Pons (tissue), 1 donor: Measurements from ENCODE around the gene PTPRM.
A peak's percentile ranks its signal among the peaks of the same experiment; 100 is the strongest.

Experiments
- DNase-seq: peaks from one replicate; pipeline ENCODE4 v3.0.0-alpha.2; 2016; ENCODE audit warnings: low spot score

PTPRM gene

DNA sequence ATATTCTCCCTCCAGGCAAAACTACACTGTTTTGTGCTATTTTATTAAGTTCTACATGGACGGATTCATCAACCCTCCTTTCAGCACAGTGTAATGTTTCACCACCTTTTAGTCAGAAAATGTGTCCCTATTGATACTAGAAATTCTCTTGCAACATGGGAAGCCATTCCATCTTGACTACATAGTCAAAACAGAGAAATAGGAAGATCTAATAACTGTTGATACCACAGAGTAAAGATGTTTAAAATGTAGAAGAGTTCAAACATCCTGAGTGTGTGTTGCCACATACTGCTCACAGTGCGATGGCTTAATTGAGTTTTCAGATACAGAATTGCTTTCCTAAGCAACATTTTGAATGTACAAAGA lies 549.9 kb downstream of the PTPRM start:
- no peak for DNase-seq

DNA sequence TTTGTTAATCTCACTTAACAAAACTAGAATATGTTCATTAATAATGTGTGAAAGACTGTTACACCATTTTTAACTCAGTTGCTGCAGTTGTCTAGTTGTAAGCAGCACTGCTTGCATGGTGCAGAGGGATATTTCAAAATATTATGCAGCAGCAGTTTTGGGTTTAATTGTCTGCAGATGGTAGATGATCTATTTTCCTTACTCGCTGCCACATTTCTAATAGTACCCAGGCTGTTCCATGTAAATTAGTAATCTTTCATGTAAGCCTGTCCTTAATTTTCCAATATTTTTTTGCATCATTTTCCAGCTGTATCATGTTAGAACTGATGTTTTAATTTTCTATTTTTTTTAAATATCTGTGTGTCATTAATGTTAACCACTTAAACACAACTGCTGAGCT lies 554.0 kb downstream of the PTPRM start:
- no peak for DNase-seq

DNA sequence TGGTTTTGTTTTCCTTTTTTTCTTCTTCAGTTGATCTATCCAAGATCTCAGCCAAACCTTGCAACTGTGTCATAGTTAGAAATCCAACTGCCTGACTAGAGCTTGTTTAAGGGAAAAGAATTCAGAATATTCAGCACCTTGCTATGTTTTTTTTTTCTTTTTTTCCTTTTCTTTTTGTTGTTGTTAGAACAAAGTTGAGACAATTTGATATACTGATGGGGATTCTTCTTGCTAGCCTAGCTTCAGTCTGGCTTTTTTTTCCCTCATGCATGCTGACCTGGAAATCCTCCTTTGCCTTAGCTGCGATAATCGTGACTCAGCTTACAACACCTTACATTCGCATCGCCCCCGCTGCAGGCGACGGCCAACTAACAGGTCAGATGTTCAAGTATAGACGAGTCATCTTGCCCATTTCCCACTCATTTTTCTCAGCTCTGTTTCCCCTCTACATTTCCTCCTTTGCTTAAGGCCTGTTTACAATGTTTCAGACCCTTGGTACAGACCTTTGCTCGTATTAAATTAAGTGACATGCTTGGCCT lies 554.9 kb downstream of the PTPRM start:
- no peak for DNase-seq

GRCh38 chr18:8124232-8125146 lies 557.4 kb downstream of the PTPRM start:
- no peak for DNase-seq

DNA sequence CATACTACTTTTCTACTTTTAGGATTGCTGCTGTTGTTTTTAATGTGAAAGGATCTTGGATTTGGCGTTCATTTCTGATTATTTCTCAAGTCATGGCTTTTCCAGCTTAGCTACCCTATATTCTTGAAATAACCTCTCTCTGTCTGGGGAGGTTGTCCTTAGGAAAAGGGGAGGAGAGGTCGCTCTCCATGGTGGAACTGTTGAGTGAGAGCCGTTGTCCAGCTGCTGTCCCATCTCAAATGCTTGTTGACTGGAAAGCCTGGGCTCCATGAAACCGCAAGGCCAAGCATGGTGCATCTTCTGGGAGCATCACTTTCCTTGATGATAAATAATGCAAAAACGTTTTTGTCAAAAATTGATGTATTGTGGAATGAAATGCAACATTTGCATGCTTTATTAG lies 563.0 kb downstream of the PTPRM start:
- DNase-seq: no peak

DNA sequence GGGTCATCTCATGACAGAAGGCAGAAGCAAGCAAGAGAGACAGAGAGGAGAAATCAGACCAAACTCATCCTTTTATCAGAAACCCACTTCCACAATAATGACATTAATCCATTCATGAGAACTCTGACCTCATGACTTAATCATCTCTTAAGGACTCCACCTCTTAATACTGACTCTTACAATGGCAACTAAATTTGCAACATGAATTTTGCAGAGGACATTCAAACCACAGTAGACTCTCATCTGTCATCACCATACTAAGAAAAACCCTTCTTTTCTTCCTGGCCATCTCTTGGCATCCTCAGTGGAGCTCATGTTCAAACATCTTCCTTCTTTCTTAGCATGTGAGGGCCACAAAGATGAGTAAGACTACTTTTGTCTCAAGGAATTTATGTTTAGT lies 565.9 kb downstream of the PTPRM start:
- DNase-seq: no peak

GRCh38 chr18:8133888-8134287 lies 566.8 kb downstream of the PTPRM start:
- DNase-seq: no peak

DNA sequence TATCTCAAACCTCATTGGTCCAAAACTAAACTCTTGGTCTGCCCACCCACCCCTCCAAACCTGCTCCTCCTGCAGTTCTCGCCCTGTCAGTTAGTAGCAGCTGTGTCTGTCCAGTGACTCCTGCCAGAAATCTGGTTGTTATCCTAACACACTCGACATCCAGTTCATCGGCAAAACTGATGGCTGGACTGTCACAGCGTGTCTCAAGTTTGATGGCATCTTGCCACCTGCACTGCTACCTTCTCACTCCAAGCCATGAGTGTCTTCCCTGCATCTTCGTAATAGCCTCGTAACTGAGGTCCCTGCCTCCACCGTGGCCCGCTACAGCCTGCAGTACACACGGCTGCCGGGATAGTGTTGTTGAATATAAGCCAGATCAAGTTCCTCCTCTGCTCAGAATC lies 572.0 kb downstream of the PTPRM start:
- no peak for DNase-seq

GRCh38 chr18:8139891-8140406 lies 572.8 kb downstream of the PTPRM start:
- DNase-seq: peak; percentile 14

DNA sequence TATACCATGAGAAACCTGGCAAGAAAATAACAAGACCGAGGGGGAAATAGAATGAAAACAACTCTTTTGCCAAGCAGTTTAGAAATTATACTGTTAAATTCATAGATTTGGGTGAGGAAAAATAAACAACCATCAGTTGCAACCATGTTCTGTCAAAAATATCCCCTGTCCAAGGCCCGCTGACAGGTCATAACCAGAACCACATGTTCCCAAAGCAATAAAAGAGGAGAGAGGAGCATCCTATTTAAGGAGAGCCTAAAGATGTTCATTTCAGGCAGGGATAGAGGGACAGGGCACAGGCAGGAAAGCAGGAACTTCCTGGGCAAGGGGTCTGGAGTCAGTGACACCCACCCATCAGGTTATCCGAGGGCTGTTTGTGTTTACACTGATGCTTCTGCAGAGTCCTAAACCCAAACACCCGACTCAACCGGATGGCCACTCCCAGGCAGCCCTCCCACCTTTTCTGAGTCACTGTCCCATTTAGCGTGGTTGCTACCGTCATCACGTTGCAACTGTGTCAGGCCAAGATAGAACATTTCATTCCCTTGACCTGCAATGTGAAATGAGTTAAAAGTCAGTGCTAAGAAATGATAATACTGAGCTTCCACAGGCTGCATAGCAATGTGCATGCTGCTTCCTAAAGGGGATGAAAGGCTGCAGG lies 573.9 kb downstream of the PTPRM start:
- no peak for DNase-seq

DNA sequence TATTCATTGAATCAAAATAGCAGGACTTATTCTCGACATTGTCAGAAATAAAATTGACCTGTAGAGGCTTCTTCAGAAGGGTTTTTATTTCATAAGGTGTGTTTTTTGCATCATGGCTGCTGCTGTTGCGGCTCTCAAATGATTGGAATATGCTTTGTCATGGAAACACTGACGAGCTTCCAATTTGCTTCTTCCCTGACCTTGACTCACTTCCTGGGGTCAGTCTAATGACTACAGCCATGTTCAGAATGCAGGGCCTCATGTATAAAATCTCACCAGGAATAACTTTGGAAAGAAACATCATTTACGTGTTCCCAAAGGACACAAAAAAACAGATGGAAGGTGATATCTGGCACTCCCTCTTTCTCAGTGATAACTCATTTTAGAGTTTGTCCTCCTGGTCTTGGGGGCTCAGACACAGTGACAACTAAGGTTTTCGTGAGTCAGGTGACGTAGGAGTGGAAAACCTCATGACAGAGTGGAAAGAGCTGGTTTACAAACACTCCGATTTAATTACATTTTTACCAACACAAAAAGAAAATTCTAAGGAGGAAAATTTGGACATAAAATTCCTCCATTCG lies 575.1 kb downstream of the PTPRM start:
- DNase-seq: no peak

GRCh38 chr18:8142932-8143331 lies 575.8 kb downstream of the PTPRM start:
- DNase-seq: no peak

GRCh38 chr18:8151181-8151580 lies 584.1 kb downstream of the PTPRM start:
- DNase-seq: no peak

DNA sequence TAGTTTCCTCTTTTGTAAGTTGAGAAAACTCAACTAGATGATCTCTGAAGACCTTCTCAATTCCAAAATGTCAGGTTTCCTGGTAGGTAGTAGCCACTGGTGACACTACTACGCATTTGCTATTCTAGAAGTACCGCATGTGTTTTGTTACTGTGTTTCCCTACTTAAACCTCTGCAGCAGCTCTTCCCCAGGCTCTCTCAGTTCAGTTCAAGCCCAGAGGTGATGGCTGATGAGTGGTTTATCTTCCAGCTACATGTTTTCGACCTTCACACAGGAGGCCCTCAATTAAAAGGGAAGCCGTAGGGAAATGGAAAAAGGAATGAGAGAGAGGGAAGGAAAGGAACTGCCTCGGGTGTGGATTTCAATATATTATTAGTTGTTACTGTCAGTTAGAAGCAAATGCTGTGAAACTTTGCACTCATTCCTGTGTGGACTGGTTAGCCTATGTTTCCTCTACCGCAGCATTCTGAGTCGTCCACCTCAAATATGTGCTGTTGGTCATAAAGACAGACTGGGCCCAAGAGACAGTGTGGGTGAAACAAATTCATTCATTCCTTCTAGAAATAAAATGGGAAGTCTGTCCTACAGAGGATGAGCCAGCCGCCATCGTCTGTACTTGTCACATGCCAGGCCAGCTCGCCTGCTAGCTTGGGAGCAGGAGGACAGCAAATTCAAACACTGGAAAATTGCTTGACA lies 586.9 kb downstream of the PTPRM start:
- DNase-seq: no peak

GRCh38 chr18:8162802-8163201 lies 595.7 kb downstream of the PTPRM start:
- no peak for DNase-seq

DNA sequence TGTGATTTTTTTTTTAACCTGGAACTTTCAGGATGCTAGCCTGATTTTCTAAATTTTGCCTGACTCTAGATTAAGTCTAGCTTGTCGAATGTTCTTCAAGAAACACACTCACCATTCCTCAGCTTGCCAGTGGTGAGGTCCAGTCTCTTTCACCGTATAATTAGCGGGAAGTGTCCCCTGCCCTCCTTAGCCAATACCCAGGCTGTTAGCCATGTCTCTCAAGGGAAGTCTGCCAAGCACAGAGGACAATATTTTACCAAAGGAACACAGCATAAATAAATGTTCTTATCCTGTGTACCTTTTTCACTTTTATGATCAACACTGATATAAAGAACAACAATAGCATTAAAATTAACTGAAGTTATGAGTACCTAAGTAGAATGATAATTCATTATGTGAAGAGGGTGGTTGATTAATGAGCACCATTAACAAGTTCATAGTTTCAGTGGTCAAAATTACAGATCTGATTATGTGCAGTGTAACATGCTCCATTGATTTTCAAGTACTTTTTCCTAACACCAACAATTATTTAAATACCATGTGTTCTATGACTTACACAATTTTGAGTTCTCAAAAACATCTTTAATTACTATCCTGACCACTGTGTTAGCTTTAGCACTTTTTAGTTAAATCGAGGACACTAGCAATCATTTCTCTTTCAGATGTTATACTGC lies 596.3 kb downstream of the PTPRM start:
- no peak for DNase-seq

- DNase-seq: no peak
Measured at GRCh38 chr18:8165095-8165494, 598.0 kb downstream of the PTPRM start.

GRCh38 chr18:8167026-8167425 lies 599.9 kb downstream of the PTPRM start:
- no peak for DNase-seq

- DNase-seq: no peak
Measured at GRCh38 chr18:8167673-8168072, 600.6 kb downstream of the PTPRM start.

- no peak for DNase-seq
Measured at GRCh38 chr18:8169722-8170121, 602.6 kb downstream of the PTPRM start.

GRCh38 chr18:8174771-8175170 lies 607.7 kb downstream of the PTPRM start:
- DNase-seq: no peak
